ENCODE results near the gene PRKG1. TPM values are rescaled to one million over a fixed set of nuclear protein-coding genes. Genes with fewer than 3 reads are reported as not detected.
A peak's percentile ranks its signal among the peaks of the same experiment; 100 is the strongest.

The PRKG1 gene
- total and polyA plus RNA-seq, 8 donors = 1.2 to 9.6 (median 2.9) TPM

- H3K27me3 ChIP-seq = peaks cover 0 to 24% (median 2%) of the 10 kb centered on the region in 4 donors
- no peaks in the 10 kb centered on the region for H3K36me3 ChIP-seq
- ATAC-seq = peak in 2 of 4 donors; percentile 8 to 52
- peak in 2 of 6 donors; percentile 12 to 48 for DNase-seq
- FAIRE-seq = no peak
- 1 to 2% methylated on average over 26 of the region's 26 CpGs for WGBS, 2 donors
- H3K27ac ChIP-seq = no peak overlapping the region
- intact Hi-C loops (cut with DNase I) = loop anchor here in 2 of 3 donors (5.0 to 10.0 kb wide), 2 partner anchors 171 to 174 kb away; no protein-coding TSS in a partner anchor
- H3K4me3 ChIP-seq = peak overlapping the region; percentile 18 to 44 (median 27)
- H3K4me1 ChIP-seq = no peaks in the 10 kb centered on the region
- H3K9me3 ChIP-seq = no peaks in the 10 kb centered on the region
- TF ChIP-seq, protein P1, sequence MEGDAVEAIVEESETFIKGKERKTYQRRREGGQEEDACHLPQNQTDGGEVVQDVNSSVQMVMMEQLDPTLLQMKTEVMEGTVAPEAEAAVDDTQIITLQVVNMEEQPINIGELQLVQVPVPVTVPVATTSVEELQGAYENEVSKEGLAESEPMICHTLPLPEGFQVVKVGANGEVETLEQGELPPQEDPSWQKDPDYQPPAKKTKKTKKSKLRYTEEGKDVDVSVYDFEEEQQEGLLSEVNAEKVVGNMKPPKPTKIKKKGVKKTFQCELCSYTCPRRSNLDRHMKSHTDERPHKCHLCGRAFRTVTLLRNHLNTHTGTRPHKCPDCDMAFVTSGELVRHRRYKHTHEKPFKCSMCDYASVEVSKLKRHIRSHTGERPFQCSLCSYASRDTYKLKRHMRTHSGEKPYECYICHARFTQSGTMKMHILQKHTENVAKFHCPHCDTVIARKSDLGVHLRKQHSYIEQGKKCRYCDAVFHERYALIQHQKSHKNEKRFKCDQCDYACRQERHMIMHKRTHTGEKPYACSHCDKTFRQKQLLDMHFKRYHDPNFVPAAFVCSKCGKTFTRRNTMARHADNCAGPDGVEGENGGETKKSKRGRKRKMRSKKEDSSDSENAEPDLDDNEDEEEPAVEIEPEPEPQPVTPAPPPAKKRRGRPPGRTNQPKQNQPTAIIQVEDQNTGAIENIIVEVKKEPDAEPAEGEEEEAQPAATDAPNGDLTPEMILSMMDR (IDR thresholded peaks at IDR 0.05) = no peak
Observed at GRCh38 chr10:52313256-52313932, 1239.1 kb downstream of the PRKG1 start.

DNA sequence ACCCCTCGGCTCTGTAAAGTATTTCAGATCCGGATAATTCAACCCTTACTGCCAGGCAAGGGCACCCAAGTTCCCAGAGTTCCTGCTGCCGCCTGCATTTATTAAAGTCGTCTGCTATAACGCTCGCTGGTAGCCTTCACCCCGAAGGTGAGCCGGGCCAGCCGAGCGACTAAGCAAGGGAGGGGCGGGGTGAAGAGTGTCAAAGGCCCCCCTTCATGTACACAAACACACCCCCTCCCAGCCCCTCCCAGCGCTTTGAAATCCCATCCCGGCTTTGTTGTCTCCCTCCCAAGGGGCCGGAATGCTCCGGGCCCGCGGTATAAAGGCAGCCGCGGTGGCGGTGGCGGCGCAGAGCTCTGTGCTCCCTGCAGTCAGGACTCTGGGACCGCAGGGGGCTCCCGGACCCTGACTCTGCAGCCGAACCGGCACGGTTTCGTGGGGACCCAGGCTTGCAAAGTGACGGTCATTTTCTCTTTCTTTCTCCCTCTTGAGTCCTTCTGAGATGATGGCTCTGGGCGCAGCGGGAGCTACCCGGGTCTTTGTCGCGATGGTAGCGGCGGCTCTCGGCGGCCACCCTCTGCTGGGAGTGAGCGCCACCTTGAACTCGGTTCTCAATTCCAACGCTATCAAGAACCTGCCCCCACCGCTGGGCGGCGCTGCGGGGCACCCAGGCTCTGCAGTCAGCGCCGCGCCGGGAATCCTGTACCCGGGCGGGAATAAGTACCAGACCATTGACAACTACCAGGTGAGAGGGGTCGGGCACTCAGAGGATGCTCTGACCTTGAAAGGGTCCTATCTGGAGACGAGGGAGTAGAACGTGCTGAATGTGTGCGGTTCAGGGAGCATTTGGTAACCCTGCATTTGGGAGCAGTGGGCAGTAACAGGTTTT, 1239.9 kb downstream of the PRKG1 start, which contains the start of gene DKK1:
DKK1 (plus strand) TSS at position 349 of the 889 bp plus-strand sequence; CDS start at position 503, 154 bp downstream.
- Histone ChIP-seq H3K36me3 (no peaks in the 10 kb centered on the region), H3K27ac (no peak within 1 kb of the TSS), H3K4me3 (peak within 1 kb of the TSS; percentile 18 to 44 (median 27)), H3K9me3 (no peaks in the 10 kb centered on the region), H3K4me1 (no peaks in the 10 kb centered on the region), H3K27me3 (peaks cover 0 to 24% (median 2%) of the 10 kb centered on the region in 4 donors)
- TF ChIP-seq, protein P1 (IDR thresholded peaks at IDR 0.05) = peak; percentile 40 to 66 (median 61)
- DNase-seq = peak; percentile 35 to 88 (median 57)
- intact Hi-C loops (cut with DNase I) = loop anchor here in 2 of 3 donors (5.0 to 10.0 kb wide), 2 partner anchors 171 to 173 kb away; no protein-coding TSS in a partner anchor
- peak; percentile 90 to 96 (median 94) for ATAC-seq
- WGBS, 2 donors = 1 to 2% methylated on average over 54 to 55 of the region's 55 CpGs
- FAIRE-seq = no peak

DNA sequence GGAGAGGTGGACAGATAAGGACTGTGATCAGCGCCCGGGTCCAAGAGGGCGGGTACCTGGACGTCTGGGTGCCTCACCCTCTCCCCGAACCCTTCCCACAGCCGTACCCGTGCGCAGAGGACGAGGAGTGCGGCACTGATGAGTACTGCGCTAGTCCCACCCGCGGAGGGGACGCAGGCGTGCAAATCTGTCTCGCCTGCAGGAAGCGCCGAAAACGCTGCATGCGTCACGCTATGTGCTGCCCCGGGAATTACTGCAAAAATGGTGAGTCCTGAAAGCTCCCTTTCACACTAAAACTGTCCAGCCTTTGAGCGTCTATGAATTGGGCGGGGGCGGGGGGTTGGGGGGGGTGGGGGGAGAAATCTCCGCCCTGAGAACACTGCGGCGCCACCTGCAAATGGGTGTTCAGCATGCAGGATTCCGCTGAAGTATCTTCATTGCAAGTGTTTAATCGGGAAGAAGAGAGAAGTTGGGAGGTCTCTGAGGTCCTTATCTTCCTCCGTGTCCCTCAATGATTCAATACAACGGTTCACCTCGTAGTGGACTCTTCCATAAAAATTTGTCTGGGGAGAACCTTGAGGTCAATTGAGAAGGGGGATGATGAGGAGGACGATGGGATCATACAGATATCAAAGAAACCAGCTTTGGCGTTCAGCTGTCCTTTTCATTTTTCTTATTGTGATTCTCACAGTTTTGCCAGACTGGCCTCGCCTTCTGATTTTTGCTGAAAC, 1240.7 kb downstream of the PRKG1 start:
- Histone ChIP-seq H3K9me3 (no peaks in the 10 kb centered on the region), H3K4me3 (peak overlapping the region in 3 of 4 donors; percentile 22 to 44 (median 32)), H3K4me1 (no peaks in the 10 kb centered on the region), H3K27me3 (peaks cover 0 to 24% (median 2%) of the 10 kb centered on the region in 4 donors), H3K36me3 (no peaks in the 10 kb centered on the region), H3K27ac (no peak overlapping the region)
- no peak for FAIRE-seq
- ATAC-seq = peak in 3 of 4 donors; percentile 7 to 15 (median 14)
- peak in 4 of 6 donors; percentile 11 to 57 (median 34) for DNase-seq
- intact Hi-C loops (cut with DNase I) = loop anchor here in 2 of 3 donors (5.0 to 10.0 kb wide), 2 partner anchors 170 to 172 kb away; no protein-coding TSS in a partner anchor
- TF ChIP-seq, protein P1 (IDR thresholded peaks at IDR 0.05) = no peak
- 11 to 13% methylated on average over 32 to 36 of the region's 36 CpGs for WGBS, 2 donors

GRCh38 chr10:52316001-52316400, 1241.7 kb downstream of the PRKG1 start:
- Histone ChIP-seq H3K27ac (no peak overlapping the region), H3K4me1 (no peaks in the 10 kb centered on the region), H3K9me3 (no peaks in the 10 kb centered on the region), H3K27me3 (peaks cover 0 to 16% (median 2%) of the 10 kb centered on the region in 4 donors), H3K4me3 (no peak overlapping the region), H3K36me3 (no peaks in the 10 kb centered on the region)
- TF ChIP-seq, protein P1 (IDR thresholded peaks at IDR 0.05) = no peak
- ATAC-seq (no peak), FAIRE-seq (no peak), DNase-seq (no peak)
- WGBS, 2 donors = 47 to 66% methylated on average over 1 of the region's 1 CpG
- intact Hi-C loops (cut with DNase I) = loop anchor here in 1 of 3 donors (10.0 kb wide), 1 partner anchor 169 kb away; no protein-coding TSS in a partner anchor
